HG02938 (cell line): ENCODE measurements around the gene IQCF5.
"Not testable (repeated sequence)": the region's sequence is repeated elsewhere in the genome, so short reads cannot be mapped to it uniquely, and the experiment has no call there.

Experiments
- ATAC-seq: cut with Tn5 transposase; IDR thresholded peaks from one replicate; pipeline ENCODE4 v1.9.1; 2021; ENCODE audit warnings: mild to moderate bottlenecking, moderate library complexity; ENCODE audit not compliant: unreplicated experiment

IQCF5 gene

GRCh38 chr3:51875501-51875900, at the start of gene IQCF5:
IQCF5 (minus strand) TSS chr3:51875601; CDS start chr3:51875531, 70 bp downstream.
- no peak for ATAC-seq

GRCh38 chr3:51921081-51921578, 45.7 kb upstream of the IQCF5 start:
- no peak for ATAC-seq

- ATAC-seq: no peak
Observed at GRCh38 chr3:51916418-51916817, 41.0 kb upstream of the IQCF5 start.

- no peak for ATAC-seq
Observed at GRCh38 chr3:51908026-51908425, 32.6 kb upstream of the IQCF5 start.

- ATAC-seq: no peak
Observed at GRCh38 chr3:51904034-51904823, 28.8 kb upstream of the IQCF5 start.

GRCh38 chr3:51902361-51902760, 27.0 kb upstream of the IQCF5 start:
- ATAC-seq: not testable (repeated sequence)

GRCh38 chr3:51900043-51900442, 24.6 kb upstream of the IQCF5 start:
- ATAC-seq: not testable (repeated sequence)

GRCh38 chr3:51897391-51897790, 22.0 kb upstream of the IQCF5 start:
- ATAC-seq: no peak

GRCh38 chr3:51896607-51897305, 21.4 kb upstream of the IQCF5 start:
- ATAC-seq: no peak

GRCh38 chr3:51894939-51895338, 19.5 kb upstream of the IQCF5 start:
- ATAC-seq: no peak

- ATAC-seq: no peak
Observed at GRCh38 chr3:51894391-51894790, 19.0 kb upstream of the IQCF5 start.

GRCh38 chr3:51891242-51892039, 16.0 kb upstream of the IQCF5 start:
- ATAC-seq: no peak

- no peak for ATAC-seq
Observed at GRCh38 chr3:51888463-51889105, 13.2 kb upstream of the IQCF5 start.

- no peak for ATAC-seq
Observed at GRCh38 chr3:51887620-51888019, 12.2 kb upstream of the IQCF5 start.

- no peak for ATAC-seq
Observed at GRCh38 chr3:51886447-51886846, 11.0 kb upstream of the IQCF5 start.

- no peak for ATAC-seq
Observed at GRCh38 chr3:51879937-51880336, 4.5 kb upstream of the IQCF5 start.

GRCh38 chr3:51876186-51876585, 785 bp upstream of the IQCF5 start:
- ATAC-seq: no peak

- ATAC-seq: no peak
Observed at GRCh38 chr3:51874889-51875288, 512 bp downstream of the IQCF5 start.

- ATAC-seq: no peak
Observed at GRCh38 chr3:51874411-51874810, 990 bp downstream of the IQCF5 start.

GRCh38 chr3:51873876-51874275, 1.5 kb downstream of the IQCF5 start:
- ATAC-seq: no peak

GRCh38 chr3:51873253-51873766, 2.1 kb downstream of the IQCF5 start:
- no peak for ATAC-seq
